ENCODE measurements around the gene CHN2.
"Not testable (repeated sequence)": the region's sequence is repeated elsewhere in the genome, so short reads cannot be mapped to it uniquely, and the experiment has no call there.

The CHN2 gene

DNA sequence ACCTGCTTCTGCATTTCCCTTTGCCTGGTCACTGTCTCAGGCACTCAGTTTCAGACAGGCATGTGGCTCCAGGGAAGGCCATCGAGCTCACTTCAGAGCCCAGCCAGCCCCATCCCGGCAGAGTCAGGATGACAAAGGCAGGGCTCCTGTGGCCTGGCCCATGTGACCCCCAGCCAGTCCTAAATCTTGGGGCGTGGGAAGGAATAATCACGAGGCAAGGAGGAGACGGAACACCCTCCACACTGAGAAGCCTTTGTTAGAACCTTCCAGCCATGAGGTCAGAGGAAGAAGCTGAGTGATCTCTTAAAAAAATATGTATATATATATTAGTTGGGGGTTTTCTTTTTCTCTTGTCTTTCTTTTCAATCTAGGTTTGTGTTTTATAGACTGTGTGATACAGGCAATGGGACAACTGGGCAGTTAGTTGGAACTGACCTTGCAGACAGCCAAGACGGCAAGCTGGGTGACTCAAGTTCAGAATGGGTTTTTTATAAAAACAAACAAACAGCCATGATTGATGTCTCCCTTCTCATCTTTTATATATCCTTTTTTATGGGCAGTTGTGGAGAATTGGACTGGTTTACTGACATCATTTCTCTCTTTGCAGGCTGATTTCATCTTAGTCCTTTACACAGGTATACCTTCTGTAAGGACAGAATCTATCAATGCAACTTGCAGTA lies 60.8 kb downstream of the CHN2 start:
- DNase-seq (ENCODE audit: low read depth in 1 of 2, low spot score in 1 of 2), result no peak

- no peak for DNase-seq (ENCODE audit: low read depth in 1 of 2, low spot score in 1 of 2)
Observed at GRCh38 chr7:29255906-29256692, 61.5 kb downstream of the CHN2 start.

GRCh38 chr7:29256693-29257002 lies 62.1 kb downstream of the CHN2 start:
- DNase-seq (ENCODE audit: low read depth in 1 of 2, low spot score in 1 of 2), result no peak

DNA sequence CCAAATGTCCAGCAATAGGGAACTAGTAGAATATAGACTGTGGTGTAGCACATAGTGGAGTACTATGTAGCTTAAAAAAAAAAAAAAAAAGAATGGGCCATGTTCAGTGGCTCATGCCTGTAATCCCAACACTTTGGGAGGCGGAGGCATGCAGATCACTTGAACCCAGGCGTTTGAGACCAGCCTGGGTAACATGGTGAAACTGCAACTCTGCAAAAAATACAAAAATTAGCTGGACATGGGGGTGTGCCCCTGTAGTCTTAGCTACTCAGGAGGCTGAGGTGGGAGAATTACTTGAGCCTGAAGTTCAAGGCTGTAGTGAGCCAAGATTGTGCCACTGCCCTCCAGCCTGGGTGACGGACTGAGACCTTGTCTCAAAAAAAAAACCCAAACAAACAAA lies 64.4 kb downstream of the CHN2 start:
- no peak for DNase-seq (ENCODE audit: low read depth in 1 of 2, low spot score in 1 of 2)

DNA sequence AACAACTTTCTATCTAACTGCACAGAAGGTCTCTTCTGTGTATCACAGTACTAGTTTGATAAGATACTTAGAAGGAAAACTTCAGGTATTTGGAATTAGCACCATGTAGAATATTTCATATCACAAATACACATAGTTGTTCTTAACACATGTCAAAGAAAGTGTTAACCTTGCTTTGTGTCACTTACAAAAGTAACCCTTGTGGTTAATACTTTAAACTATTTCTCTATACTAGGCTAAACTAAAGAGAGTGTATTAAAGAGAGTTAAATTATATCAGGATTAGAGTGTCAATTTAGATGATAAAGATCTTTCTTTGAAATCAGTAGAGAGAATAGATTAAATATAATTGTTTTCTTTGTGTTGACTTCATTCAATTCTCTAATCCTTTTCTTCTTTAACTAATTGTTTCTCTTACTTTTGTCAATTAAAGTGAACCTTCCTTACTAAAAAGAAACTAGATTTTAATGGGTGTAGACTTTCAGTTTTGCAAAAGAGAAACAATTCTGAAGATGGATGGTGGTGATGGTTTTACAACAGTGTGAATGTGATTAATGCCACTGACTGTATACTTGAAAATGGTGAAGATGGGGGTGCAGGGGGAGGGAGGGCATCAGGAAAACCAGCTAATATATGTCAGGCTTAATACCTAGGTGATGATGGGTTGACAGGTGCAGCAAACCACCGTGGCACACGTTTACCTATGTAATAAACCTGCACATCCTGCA lies 67.8 kb downstream of the CHN2 start:
- DNase-seq (ENCODE audit: low read depth in 1 of 2, low spot score in 1 of 2), result no peak

DNA sequence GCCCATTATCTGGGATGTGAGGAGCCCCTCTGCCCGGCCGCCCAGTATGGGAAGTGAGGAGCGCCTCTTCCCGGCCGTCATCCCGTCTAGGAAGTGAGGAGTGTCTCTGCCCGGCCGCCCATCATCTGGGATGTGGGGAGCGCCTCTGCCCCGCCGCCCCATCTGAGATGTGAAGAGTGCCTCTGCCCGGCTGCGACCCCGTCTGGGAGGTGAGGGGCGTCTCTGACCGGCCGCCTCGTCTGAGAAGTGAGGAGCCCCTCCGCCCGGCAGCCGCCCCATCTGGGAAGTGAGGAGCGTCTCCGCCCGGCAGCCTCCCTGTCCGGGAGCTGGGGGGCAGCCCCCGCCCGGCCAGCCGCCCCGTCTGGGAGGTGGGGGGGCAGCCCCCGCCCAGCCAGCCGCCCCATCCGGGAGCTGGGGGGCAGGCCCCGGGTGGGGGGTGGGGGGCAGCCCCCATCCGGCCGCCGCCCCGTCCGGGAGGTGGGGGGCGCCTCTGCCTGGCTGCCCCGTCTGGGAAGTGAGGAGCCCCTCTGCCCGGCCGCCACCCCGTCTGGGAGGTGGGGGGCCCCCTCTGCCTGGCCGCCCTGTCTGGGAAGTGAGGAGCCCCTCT lies 69.1 kb downstream of the CHN2 start:
- DNase-seq (ENCODE audit: low read depth in 1 of 2, low spot score in 1 of 2), result not testable (repeated sequence)

- DNase-seq (ENCODE audit: low read depth in 1 of 2, low spot score in 1 of 2), result no peak
Observed at GRCh38 chr7:29265208-29265923, 70.8 kb downstream of the CHN2 start.

- no peak for DNase-seq (ENCODE audit: low read depth in 1 of 2, low spot score in 1 of 2)
Observed at GRCh38 chr7:29269935-29270334, 75.4 kb downstream of the CHN2 start.

- DNase-seq (ENCODE audit: low read depth in 1 of 2, low spot score in 1 of 2), result no peak
Observed at GRCh38 chr7:29270594-29271318, 76.2 kb downstream of the CHN2 start.

DNA sequence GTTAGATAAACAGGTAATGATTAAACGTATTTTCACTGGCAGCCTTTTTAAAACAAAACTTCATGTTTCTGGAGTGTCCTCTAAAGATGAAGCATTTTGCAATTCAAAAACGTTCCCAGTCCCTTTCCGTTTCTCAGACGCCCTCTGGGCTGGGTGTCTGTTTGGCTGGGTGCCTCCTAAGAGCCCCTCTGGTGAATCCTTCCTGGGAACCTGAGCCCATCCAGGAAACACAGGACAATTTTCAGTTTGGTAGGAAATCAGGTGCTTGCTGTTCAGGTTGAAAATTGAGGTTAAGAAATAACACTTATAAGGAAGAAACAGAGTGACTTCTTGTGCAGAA lies 76.7 kb downstream of the CHN2 start:
- DNase-seq (ENCODE audit: low read depth in 1 of 2, low spot score in 1 of 2), result no peak

GRCh38 chr7:29272057-29272456 lies 77.5 kb downstream of the CHN2 start:
- DNase-seq (ENCODE audit: low read depth in 1 of 2, low spot score in 1 of 2), result no peak

DNA sequence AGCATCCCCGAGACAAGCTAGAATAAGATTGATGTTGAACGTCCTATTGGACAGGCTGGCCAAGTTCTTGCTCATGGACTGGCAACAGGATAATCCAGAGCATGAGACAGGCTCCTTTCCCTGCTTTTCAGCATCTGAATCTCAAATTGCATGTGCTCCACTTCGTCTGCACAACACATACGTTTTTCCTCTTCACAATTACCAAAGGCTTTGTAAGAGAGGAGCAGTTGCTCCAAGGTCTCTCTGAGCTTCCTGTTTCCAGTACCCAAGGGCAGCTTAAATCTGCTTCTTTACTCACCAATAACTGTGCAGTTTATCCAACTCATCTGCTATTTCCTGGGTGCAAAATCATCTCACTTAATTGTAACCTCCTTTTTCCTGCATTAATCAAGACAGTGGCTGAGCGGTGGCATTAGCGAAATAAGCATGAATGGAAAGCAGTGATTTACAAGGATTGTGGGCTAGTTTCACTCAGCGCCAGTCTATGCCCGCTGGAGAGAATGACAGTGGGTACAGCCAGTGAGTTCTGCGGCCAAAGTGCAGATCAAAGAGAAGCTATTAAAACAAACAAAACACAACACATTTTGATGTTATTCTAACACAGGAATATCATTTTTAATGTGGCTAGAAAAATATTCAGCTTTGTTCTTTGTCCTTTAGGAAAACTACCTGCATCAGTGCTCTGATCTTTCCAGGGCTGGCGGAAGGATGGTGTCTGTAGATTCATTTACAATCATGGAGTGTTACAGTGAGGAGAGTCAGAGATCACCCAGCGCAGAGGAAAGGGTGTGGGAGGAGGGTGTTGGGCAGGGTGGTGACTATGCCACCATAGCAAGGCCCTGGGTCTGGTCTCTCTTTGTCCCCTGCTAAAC lies 79.8 kb downstream of the CHN2 start:
- DNase-seq (ENCODE audit: low read depth in 1 of 2, low spot score in 1 of 2), result no peak

DNA sequence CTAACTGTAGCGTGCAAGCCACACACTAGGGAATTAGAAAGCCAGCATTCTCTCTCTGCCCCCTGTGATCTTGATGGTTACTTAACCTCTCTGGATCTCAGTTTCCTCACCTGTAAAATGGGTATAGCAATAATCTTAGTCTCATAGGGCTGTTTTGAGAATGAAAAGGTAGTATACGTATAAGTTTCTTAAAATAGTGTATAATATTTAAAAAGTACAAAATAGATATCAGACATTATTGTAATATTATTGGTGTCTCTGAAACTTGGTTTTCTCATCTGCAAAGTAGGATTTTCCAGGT lies 80.4 kb downstream of the CHN2 start:
- DNase-seq (ENCODE audit: low read depth in 1 of 2, low spot score in 1 of 2), result no peak

- no peak for DNase-seq (ENCODE audit: low read depth in 1 of 2, low spot score in 1 of 2)
Observed at GRCh38 chr7:29275493-29275892, 80.9 kb downstream of the CHN2 start.

GRCh38 chr7:29276199-29276598 lies 81.6 kb downstream of the CHN2 start:
- no peak for DNase-seq (ENCODE audit: low read depth in 1 of 2, low spot score in 1 of 2)

DNA sequence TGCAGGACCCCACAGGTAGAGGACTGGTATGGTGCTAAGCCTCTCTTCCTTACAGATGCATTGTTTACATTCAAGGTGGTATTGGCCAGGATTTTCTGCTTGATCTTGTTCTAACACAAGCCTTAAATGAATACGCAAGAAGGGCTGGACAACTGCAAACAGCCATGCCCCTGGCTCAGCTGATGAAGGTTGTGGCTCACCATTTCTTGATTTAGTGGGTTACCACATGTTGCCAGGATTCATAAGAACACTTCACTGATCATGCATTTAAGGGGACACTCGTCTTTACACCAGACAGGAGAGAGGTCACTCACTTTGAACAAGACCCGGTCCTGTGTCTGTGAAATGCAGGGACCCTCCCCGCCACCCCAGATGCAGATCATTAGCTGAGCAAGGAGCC lies 82.2 kb downstream of the CHN2 start:
- DNase-seq (ENCODE audit: low read depth in 1 of 2, low spot score in 1 of 2), result no peak

DNA sequence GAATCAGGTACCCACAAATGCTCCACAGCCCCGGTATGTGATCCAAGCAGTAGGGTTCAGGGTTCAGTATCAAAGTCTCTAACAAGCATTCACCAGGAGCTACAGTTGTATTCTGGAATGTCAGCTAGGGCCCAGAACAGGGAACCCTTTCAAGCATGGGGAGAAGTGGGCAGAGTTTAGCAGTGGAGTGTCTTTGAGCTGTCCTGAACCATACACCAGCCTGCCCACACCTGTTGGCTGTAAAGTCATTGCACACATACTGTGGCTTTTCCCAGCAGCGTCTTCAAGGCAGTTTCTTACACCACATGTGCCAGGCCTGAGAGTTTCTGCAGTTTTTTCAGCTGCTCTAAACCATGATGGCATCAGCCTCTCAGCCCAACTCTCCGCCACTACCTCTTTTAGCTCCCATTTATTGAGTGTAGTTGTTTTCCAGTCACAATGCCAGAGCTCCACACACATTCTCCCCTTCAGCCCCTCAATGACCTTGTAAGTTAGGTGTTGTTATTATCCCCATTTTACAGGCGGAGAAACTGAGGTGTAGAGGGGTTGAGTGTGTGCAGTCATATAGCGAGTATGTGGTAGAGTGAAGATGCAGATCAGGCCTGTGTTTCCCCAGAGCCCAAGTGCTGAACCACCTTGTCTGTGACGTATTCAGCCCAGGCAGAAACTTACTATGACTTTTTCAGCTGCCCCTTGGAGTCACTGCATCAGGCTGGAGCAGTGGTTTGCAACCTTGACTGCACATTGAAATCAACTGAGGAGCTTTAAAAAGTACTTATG lies 83.1 kb downstream of the CHN2 start:
- no peak for DNase-seq (ENCODE audit: low read depth in 1 of 2, low spot score in 1 of 2)

GRCh38 chr7:29278337-29279069 lies 83.9 kb downstream of the CHN2 start:
- DNase-seq (ENCODE audit: low read depth in 1 of 2, low spot score in 1 of 2), result no peak

Data from stimulated activated CD4-positive, alpha-beta T cell treated with anti-CD3 and anti-CD28 coated beads, Interleukin-15, amount 100 ng/mL, for 1 hour (primary cell).